Right renal cortex interstitium (tissue), 3 donors: Measurements from ENCODE around the gene NTM. TPM values are rescaled to one million over a fixed set of nuclear protein-coding genes. Genes with fewer than 3 reads are reported as not detected.

Source experiments
- DNase-seq, 3 donors: peaks; one replicate each; pipeline ENCODE4 v3.0.0-alpha.2; 2013; ENCODE audit warnings: low read depth in 3 of 3, low spot score in 2 of 3
- polyA plus RNA-seq, 3 donors: library from polyadenylated mRNA; unstranded; fragments of 120-200 nt; gene quantifications; one replicate each; pipeline ENCODE4 v1.2.1, GENCODE V29; 2013; ENCODE audit not compliant: insufficient read length in 3 of 3

NTM gene
- polyA plus RNA-seq, 3 donors: 30.5 to 43.6 (median 35.7) TPM

DNA sequence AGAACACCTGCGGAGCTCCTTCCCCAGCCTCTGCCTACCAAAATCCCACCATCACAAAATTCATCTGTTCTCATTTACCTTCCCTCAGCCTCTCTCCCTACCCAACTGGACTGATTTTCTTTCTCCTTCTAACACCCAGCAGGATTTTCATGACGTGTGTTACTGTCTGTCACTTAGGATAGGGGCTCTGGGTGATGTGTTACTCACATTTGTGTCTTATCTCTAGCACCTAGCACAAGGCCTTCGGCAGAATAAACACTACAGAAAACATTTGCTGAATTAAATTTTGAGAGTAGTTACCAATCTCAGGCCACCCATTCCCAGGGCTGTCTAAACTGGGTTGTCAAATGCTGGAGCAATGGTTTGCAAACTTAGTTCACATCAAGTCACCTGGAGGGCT, 88.0 kb downstream of the NTM start:
- no peak for DNase-seq

DNA sequence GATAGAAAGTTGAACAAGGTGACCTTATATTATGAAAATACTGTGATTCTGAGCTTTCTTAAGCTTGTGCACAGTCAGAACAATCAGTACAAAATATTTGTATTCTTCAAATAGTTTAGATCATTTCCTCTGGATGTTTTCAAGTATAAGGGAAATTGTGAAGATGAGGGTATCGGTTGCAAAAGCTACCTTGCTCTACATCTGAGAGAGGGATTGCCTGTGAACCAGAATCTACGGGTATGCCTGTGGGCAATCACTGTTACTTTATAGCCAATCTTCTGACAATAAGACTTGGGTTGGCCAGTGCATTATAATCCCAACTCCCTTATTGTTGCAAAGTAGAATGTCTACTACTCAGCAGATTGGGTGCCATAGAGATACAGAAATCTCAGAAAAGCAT, 90.5 kb downstream of the NTM start:
- no peak for DNase-seq

DNA sequence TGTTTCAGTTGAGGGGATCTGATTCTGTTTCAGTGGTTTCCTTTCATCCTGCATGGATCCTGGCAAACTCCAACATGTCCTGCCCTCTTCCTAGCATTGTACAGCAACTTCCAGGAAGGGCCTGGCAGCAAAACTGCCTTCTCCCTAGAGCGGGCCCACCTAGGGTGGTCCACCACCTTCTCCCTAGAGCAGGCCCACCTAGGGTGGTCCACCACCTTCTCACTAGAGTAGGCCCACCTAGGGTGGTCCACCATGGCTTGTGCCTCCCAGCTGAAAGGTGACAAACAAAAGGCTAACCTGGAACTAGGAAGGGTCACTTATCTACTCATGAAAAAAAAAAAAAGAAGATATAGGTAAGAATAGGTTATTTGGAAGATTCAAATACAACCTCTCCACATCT, 92.2 kb downstream of the NTM start:
- DNase-seq: no peak

DNA sequence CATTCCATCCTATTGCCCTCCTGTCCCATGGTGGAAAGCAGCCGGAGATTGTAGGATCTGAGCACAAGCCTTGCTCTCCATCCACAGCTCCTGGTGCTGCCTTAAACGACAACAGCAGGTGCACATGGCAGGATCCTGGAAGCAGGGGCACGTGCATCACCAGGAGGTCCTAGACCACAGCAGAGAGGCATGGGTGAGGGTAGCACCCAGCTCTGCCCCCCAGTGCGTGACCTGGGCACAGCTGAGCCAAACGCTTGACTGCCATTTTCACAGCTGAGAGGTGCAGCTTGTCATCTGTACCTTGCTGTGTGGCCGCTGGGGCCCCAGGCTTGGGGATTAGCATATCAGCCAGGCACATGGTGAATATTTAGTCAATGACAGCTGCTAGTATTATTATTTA, 92.7 kb downstream of the NTM start:
- DNase-seq: no peak

DNA sequence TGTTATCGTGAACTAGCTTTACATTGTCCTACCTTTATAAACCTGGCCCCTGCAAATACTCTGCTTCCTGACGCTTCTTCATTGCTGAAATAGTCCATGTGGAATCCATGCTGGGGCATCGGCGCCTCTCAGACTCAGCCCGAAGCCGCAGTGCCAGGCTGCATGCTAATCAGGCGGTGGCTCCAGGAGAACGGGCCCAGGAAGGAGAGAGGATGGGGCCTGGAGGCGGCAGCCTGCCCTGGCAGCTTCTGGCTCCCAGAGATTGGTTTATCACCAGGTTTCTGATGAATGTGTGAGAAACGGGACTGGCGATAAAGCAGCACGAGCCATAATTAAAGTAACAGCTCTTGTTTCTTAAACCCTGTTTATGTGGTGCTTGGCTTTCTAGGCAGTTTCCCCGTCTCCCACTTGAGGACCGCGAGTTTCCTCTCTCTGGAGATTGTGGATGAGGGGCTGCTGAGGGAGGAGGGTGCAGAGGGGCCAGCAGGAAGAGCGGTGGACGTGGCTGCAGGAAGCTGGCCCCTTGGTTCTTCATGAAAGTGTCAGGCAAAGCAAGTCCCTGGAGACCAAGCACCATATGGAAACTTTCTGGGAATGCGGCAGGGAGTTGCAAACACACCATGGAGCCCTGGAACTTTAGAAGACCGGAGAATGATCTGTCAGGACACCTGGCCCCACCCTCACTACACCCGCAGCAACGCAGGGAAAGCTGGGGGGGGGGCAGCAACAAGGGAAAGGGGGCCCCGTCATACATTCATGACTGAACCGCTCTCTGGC, 93.4 kb downstream of the NTM start:
- no peak for DNase-seq

DNA sequence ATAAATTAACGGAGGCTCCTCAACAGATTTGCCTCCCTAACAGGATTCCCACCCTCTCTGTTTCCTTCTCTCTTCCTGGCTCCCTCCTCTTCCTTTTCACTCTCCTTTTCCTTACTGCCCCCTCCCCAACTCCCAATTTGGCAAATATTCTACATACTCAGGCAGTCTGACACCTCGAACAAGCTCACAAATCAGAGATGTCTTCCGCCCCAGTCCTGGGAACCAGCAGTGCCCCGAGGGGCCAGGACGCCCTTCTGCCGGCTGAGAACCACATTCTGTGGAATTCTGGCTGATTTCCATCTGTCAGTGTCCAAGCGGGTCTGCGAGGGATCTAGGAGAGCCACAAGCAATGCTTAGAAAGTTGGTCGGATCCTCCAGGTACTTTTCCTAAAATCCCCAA, 94.0 kb downstream of the NTM start:
- no peak for DNase-seq

DNA sequence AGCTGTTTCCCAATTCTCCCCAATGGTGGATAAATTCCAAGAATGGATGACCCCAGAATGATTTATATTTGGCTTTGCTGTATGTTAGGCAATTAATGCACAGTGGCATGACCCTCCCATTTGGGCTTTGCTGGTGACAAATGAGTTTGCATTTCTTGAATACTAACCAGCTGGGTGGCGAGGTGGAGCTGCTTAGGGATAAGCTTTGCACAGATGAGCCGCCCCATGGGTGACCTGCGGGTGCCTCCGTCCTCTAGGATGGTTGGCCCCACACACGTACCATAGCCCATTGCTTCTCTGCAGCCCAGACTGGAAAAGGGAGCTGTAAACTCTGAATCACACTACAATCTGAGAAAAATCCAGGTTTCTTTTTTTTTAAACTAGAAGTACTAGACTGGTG, 94.6 kb downstream of the NTM start:
- DNase-seq: no peak

DNA sequence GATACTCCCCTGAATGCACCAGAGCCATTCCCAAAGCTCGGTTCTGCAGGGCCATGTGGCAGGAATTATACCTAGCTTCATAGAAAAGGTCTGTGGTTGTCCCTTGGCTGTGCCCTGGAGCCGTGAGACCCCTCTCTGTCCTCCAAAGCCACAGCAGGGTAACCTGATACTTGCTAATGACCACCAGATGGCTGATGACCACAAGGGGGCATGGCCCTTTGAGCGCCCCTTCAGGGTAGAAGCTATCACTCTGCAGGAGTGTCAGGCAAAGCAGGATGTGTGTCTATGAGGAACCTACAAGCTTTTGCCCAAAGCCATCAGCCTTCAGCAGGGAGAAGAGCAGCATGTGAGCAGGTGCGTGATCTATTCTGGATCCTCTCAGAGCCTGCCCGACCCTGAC, 95.3 kb downstream of the NTM start:
- no peak for DNase-seq

DNA sequence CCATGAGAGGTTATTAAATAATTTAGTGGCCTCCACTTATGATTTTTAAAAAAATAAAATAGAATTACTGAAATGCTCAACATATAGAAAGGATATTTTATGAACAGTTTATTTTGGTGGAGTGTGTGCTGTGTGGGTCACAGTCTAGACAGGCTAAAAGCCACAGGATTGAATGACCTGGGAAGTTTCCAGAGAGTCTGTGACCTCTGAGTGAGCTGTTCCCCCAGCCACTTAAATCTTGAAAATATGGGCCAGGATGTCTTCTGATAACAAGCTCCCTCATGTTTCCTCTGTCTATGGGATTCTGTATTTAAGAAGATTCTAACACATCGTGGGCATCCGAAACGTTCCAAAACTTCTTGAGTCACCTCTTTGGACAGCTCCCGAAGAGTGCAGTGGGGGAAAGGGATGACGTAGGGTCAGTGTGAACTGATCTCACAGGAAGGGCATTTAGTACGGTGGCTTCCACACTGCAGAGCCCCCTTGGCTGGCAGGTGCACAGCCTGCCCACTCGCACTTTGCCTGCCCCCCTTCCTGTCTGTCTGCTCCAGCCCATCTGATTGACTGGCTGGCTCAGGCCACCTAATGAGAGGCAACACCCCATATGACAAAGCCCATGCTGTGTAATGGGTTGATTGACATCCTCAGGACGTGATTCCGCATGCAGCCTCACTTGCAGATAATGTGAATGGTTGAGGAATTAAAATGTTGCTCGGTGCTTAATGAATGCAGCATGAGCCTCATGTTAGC, 97.4 kb downstream of the NTM start:
- no peak for DNase-seq

DNA sequence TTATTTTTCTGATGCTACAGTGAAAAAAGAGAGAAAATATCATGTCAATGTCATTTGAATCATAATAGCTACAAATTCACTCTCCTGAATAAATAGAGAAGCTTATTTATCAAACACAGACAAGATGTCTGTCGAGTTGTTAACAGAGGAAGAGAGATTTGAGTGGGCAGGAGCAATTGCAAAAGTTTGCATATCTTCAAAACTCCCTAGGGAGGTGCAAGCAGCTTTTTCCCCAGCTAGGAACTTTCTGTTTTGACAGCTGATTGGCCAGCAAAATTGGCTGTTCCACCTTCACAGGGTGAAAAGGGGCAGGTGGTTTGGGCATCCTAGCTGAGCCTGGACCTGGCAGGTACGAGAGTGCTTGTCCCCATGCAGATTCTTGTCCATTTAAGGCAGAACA, 98.2 kb downstream of the NTM start:
- no peak for DNase-seq

DNA sequence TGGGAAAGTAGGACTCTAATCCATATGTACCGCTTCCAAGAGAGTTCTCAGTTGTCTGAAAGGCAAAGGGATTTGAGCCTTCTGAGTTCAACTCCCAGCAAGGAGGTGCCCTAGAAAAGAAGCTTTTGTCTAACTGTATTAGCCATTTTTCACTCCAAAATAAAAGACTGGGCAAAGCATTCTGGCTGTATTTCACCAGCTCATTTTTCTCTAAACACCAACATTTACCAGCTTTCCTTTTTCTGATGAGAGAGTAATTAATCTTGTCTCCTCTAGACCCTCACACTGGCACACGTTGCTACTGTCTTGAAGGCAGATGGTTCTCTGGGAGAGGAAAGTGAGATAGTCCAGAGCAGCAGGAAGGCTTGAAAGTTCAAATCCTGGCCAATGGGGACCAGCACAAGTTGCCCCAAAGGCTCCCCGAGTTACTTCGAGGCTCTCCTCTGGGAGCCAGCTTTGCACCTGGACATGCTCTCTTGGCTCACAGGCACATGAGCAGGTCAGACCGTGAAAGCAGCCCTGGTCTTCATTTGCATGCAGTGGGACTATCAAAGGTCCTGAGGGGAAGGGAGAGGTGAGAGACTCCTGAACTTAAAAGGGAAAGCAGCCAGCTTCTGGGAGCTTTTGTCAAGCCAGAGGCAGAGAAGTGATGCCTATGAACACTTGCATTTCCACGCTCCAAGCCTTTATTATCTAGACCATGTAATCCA, 100.0 kb downstream of the NTM start:
- DNase-seq: no peak

DNA sequence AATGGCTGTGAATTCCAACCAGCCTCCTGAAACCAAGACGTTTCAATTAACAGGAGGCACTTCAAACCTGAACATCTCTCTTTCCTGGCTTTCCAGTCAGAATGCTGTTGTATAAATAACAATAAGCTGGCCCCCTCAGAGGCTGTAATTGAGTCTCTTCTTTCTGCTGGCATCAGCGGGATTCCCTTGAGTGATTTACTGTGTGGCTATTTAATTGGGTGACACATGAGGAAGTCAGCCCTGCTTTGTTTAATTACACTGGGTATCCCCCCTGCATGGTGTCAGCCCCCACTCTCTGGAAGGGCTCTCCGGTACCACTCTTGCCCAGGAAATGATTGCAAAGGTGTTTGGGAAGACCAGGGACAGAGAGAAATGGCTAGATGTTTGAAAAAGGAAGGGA, 101.6 kb downstream of the NTM start:
- no peak for DNase-seq

DNA sequence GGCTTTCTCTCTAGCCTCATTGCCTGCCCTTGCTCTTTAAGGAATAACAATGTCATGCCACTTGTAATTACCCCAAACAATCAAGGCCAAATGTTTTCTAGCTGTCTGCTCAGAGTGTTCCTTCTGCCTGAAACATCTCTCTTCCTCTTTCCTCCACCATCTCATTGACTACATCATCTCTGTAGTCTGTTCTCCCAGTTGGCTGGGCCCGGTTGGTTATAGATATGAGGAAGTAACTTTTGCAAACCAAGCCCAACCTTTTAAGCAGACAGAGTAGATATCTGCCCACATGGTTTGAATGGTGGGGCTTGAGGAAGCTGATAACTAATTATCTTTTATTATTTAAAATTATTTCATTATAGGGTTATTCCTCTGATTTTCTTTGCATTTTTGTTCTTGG, 104.5 kb downstream of the NTM start:
- DNase-seq: no peak

DNA sequence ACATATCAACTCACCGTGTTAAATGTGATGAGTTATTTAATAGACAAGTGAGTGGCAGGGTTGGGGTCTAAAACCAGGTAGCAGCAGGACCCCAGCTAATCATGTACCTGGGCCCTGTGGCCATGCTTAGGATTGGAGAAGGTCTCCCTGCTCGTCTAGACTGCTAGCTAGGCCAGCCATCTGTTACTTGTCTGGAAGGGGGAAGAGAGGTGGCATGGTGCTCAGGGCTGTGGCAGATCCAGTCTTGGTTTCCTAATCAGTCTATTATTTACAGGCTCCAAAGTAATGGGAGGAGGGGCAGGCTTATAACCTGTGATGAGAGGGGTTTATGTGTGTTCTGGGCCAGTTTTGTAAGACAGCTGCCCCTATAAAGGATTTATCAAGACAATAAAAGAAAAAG, 105.9 kb downstream of the NTM start:
- no peak for DNase-seq

DNA sequence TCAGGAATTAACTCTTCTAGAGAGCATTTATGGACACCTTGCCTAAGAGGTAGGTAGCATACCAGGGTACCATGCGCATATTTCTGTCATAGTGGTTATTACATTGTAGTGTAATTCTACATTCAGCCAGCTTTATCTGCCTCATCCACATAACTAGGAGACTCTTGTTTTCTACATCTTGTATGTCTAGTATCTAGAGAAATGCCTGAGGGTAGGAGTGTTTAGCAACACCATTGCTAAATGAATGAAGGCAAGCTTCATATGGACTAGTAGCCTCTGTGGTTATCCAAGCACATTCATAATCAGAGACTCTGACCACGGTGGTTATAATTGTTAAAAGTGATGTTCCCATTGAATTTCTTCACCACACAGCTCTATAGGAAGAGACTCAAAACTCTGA, 107.9 kb downstream of the NTM start:
- no peak for DNase-seq

DNA sequence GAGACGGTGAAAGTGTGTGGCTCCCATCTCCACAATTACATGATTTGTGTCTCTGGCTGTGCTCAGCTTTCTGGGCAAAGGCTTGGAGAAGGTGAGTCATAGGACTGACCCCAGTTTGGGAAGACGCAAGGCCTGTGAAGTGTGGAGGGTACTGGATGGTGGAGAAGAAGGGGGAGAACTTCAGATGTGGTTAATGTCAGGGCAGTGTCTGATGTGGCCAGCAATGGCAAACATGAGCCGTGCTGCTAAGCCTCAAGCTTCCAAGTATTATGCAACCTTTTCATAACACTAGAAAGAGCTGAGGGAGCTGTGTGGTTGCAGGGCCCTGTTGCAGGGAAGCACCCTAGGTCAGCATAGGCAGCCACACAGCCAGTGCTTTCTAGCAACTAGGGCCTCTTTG, 110.9 kb downstream of the NTM start:
- no peak for DNase-seq

DNA sequence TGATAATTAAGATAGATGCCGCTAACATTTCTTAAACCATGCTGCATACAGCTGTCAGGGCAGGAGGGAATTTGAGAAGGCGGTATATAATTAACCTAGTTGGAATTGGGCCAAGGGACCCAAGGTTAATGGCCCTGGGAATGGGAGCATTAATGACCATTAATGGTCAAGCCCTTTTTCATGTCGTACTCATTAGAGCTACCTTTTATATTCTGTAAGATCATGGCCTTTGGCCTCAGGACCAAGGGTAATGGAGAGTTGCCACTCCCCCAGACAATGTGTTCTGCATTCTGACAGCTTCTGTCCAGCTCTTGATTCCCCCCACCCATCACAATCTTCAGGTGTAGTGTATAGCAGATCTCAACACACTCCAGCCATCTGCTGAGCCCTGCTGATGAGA, 111.6 kb downstream of the NTM start:
- no peak for DNase-seq

DNA sequence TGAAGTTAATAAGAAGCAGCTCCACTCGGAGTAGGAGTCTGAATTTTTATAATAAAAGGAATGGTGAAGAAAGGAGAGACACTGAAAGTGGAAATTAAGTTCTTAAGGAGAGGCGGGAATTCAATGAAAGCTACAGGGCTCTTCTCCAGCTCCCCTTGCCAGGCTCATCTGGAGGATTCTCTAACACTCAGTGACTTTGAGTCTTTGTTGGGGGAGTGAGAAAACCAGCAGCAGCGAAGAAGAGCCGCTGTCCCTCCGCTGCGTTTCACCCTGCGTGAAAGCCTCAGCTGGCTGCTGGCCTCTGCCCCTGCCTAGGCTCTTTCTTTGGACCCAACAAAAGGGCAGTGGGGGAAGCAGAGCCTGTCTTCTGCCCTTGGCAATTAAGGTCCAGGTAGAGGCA, 113.0 kb downstream of the NTM start:
- no peak for DNase-seq

DNA sequence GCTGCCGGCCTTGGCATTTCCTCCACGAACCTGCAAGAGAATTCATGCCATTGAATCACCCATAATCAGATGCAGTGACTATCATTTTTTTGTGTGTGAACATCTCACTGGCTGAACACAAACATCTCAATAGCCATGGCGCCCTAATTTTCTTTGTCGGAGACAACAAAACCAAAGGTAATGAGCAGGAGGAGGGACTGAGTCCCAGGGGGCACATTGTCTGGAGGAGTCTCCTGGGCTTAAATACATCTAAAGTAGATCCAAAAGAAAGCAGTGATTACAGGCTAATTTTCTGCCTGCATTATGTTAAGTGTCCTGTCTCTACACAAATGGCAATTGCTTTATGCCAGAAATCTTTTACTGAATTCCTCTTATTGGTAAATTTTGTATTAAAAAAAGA, 113.5 kb downstream of the NTM start:
- DNase-seq: no peak

DNA sequence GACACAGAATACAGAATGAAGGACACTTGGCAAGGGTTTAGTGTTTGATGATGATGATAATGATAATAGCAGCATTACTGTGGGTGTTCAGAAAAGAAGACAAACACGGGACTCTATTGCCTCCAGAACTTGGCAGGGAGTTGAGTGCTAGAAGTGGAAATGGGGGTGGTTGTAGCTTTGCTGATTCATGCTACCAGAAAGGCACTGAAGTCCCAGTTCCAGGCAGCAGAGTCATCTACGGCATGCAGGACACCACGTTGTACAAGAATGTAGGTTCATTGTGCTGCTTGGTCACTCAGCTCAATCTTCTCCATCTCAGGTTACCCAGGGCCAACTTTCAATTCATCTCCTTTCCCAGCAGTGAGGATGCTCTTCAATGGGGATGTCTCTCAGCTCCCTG, 115.7 kb downstream of the NTM start:
- DNase-seq: no peak

DNA sequence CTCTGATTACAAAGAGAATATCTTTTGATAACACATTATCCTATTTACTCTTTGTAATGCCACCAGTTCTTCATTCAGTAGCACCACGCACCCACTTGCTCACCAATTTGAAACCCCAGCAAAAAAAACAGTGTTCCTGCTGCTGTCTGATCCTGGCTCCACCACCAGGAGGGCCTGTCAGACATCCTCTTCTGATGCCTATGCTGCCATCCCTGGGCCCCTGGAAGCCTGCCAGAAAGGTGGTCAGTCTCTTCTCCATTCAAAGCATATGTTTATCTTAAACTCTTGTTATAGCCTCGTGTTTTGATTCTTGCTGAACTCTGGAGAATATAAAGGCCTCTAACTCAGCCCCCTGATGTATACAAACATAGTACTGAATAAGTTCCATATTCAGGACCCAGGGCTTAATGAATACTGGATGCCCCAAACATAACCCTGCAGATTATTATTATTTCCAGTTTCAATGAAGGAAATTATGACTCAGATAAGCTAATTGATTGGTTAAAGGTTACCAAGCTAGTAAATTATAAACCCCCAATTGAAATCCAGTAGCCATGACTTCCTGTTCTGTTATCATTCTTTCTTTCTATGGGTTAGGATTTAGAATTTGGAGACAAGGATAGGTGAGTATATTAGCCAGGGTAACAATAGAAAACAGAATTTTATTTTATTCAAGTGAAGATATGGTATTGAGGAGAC, 116.7 kb downstream of the NTM start:
- DNase-seq: no peak
